Activated T-cell treated with anti-CD3 and anti-CD28 coated beads for 48 hours (primary cell): ENCODE results near the gene CLASP2.
A peak's percentile ranks its signal among the peaks of the same experiment; 100 is the strongest.
"Not testable (repeated sequence)": the region's sequence is repeated elsewhere in the genome, so short reads cannot be mapped to it uniquely, and the experiment has no call there.

ENCODE experiments used
- DNase-seq: peaks from one replicate; pipeline ENCODE4 v3.0.0-alpha.2; 2020; ENCODE audit warnings: low read depth

Gene CLASP2

GRCh38 chr3:33717866-33718594, at the start of gene CLASP2:
CLASP2 (minus strand) TSS chr3:33718254; CDS start chr3:33718002, 252 bp downstream.
- peak; percentile 82 for DNase-seq

- no peak for DNase-seq
Measured at GRCh38 chr3:33758864-33759263, 40.8 kb upstream of the CLASP2 start.

DNA sequence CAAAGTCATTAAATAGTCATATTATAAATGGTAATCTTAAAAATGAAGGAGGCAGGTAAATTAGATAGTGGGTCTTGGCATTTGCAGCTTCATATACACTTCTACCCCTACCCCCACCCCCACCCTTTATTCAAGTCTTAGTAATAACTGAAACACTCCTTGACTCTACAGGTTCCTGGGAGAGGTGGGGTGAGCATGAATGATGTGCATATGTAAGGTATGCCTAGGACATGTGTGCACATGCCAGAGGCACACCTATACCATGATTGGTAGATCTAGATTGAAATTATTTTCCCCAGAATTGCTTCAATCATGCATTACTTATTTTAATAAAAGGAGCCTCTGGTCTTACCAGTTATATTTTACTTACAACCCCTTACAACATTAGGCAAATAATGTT, 40.2 kb upstream of the CLASP2 start:
- DNase-seq = no peak

DNA sequence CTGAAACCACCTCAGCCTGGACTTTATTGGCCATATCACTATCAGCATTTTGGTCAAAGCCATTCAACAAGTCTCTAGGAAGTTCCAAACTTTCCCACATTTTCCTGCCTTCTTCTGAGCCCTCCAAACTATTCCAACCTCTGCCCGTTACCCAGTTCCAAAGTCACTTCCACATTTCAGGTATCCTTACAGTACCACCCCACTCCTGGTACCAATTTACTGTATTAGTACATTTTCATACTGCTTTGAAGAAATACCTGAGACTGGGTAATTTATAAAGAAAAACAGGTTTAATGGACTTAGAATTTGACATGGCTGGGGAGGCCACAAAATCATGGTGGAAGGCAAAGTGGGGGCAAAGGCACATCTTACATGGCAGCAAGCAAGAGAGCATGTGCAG, 36.3 kb upstream of the CLASP2 start:
- DNase-seq = not testable (repeated sequence)

- DNase-seq = no peak
Measured at GRCh38 chr3:33751336-33751735, 33.3 kb upstream of the CLASP2 start.

DNA sequence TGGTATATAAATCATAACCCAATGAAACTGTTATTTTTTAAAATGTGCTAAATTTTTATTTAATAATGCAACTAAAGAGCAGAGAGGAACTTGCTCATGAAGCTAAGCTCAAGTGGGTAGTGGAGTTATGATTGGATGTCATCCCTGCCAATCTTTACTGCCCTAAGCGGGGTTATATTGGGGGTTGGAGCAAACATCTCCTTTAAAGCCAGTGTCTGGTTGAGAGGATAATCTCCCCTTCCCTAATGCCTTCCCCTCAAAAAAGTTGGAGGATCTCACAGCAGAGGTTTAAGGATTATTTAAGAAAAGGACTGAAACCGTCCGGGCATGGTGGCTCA, 32.1 kb upstream of the CLASP2 start:
- DNase-seq = no peak

- no peak for DNase-seq
Measured at GRCh38 chr3:33749546-33750210, 31.6 kb upstream of the CLASP2 start.

GRCh38 chr3:33746416-33747116, 28.5 kb upstream of the CLASP2 start:
- no peak for DNase-seq

- DNase-seq = no peak
Measured at GRCh38 chr3:33737146-33737545, 19.1 kb upstream of the CLASP2 start.

- DNase-seq = no peak
Measured at GRCh38 chr3:33732394-33732793, 14.3 kb upstream of the CLASP2 start.

DNA sequence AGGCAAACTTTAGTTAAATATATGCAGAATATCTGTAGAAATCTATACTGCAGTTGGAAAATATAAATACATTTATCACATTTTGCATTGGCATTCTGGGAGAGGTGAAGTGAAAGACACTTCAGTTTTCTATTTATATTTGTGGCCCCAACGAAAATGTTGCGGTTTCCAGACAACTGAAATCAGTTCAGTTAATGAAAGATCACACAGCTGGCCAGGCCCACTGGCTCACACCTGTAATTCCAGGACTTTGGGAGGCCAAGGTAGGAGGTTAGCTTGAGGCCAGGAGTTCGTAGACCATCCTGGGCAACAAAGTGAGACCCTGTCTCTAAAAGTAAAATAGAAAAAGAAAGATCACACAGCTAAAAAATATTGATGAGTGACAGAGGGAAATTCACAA, 11.9 kb upstream of the CLASP2 start:
- DNase-seq = no peak

DNA sequence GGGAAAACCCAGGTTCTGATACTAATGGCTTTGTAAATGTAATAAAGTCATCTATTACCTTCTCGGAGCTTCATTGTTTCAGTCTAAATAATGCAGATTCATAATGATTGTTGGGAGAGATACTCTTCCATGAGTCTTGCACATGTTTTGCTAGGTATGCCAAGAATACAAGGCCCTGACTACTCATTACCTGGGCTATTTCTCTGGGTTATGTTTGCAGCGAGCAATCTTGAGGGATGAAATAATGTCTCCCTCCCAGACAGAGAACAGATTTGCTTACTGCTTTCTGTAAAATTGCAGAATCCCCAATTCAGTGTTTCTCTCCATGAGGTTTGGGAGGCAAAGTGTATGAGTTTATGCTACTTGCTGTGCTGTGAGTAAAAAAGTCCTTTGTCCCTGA, 6.2 kb upstream of the CLASP2 start:
- DNase-seq = no peak

GRCh38 chr3:33722626-33723370, 4.7 kb upstream of the CLASP2 start:
- DNase-seq = no peak

DNA sequence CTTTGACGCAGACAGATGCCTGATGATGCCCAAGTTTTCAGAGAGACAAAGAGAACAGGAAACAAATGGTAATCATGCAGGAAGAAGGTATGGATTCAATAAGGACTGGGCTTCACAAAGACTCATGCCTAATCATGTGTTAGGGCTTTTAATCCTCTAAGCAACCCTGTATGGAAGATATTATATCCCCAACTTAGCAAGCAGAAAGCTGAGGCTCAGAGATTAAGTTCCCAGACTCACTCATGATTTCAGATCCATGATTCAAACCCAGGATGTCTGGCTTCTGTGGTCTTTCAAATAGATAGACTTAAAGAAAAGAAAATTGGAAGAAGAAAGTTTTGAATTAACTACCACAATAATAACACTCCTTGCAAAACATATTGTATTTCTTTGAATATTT, 4.1 kb upstream of the CLASP2 start:
- DNase-seq = no peak

GRCh38 chr3:33718595-33718907, 497 bp upstream of the CLASP2 start:
- DNase-seq = no peak

DNA sequence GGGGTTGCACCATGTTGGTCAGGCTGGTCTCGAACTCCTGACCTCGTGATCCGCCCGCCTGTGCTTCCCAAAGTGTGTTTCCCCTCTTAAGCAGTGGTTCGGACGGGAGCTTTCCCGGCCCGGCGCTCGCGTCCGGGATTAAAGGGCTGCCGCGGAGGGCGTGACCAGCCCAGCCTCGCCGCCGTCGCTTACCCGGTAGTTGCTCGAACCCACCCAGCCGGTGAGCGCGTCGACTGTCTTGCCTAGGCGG, 513 bp downstream of the CLASP2 start:
- peak; percentile 51 for DNase-seq

- DNase-seq = no peak
Measured at GRCh38 chr3:33716227-33716626, 1.8 kb downstream of the CLASP2 start.

DNA sequence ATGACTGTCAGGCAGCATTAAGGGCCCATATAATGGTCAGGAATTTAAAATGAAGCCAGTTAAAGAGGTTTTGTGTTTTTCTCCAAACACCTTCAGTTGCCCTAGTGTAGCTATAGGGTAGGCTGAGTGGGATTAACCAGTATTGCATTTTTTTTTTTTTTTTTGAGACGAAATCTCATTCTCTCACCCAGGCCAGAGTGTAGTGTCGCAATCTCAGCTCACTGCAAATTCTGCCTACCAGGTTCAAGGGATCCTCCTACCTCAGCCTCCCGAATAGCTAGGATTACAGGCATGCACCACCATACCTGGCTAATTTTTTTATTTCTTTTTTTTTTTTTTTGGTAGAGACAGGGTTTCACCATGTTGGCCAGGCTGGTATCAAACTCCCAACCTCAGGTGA, 7.0 kb downstream of the CLASP2 start:
- no peak for DNase-seq

- no peak for DNase-seq
Measured at GRCh38 chr3:33706056-33706455, 12.0 kb downstream of the CLASP2 start.

DNA sequence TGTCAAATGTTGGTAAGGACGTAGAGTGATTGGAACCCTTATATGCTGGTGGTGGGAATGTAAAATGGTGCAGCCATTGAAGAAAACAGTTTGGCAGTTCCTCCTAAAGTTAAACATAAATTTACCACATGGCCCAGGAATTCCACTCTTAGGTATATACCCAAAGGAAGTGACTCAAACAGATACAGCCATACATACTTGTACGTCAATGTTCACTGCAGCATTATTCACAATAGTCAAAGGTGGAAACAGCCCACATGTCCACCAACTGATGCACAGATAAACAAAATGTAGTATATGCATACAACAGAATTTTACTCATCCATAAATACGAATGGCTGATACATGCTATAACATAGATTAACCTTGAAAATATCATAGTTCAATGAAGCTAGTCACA, 13.2 kb downstream of the CLASP2 start:
- DNase-seq = no peak

DNA sequence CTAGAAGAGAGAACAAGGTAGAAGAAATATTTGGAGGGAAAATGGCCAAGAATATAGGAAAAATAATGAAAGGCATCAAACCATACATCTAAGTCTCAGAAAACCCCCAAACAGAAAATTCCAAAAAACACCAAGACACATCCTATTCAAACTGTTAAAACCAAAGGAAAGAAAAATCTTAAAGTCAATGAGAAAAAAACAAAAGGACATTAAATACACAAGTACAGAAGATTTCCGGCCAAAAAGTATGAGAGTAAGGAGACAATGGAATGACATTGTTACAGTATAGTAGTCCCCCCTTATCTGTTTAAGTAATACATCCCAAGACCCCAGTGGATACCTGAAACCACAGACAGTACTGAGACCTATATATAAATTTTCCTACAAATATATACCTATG, 18.8 kb downstream of the CLASP2 start:
- DNase-seq = no peak

DNA sequence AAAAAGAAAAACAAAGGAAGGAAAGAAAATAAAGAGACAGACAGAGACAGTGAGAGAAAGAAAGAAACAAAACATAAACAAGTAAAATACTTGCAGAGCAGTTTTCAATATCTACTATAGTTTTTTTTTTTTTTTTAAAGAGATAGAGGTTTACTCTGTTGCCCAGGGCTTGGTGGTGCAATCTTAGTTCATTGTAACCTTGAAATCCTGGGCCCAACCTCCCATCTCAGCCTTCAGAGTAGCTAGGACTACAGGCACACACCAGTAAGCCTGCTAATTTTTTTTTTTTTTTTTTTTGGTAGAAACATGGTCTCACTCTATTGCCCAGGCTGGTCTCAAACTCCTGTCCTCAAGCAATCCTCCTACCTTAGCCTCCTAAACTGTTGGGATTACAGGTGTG, 23.1 kb downstream of the CLASP2 start:
- no peak for DNase-seq

GRCh38 chr3:33690341-33690740, 27.7 kb downstream of the CLASP2 start:
- DNase-seq = no peak
